GM12891 (cell line): ENCODE results near the gene RBP7.

Source experiments
- PAX5 ChIP-seq: IDR thresholded peaks from 2 replicates; pipeline ENCODE4 v1.6.1; 2011; ENCODE audit warnings: low read length, moderate library complexity, mild to moderate bottlenecking; ENCODE audit not compliant: insufficient read depth, severe bottlenecking
- POLR2A ChIP-seq: IDR thresholded peaks from 2 replicates; pipeline ENCODE4 v1.6.1; 2011; ENCODE audit warnings: low read depth, low read length, control low read depth
- POLR2AphosphoS5 ChIP-seq: IDR thresholded peaks from 2 replicates; pipeline ENCODE4 v1.6.1; 2011; ENCODE audit warnings: low read depth, low read length, control low read depth
- POU2F2 ChIP-seq: IDR thresholded peaks from 2 replicates; pipeline ENCODE4 v1.6.1; 2011; ENCODE audit warnings: low read depth, mild to moderate bottlenecking, control low read depth, low read length, moderate library complexity
- SPI1 ChIP-seq: IDR thresholded peaks from 2 replicates; pipeline ENCODE4 v1.6.1; 2011; ENCODE audit warnings: low read depth, low read length, control low read depth
- TAF1 ChIP-seq: IDR thresholded peaks from 2 replicates; pipeline ENCODE4 v1.6.1; 2011; ENCODE audit warnings: low read depth, low read length, control low read depth

GRCh38 chr1:10019561-10019960, 22.5 kb downstream of the RBP7 start:
- TF ChIP-seq POLR2A, result no peak
- no peak for TF ChIP-seq SPI1
- no peak for TF ChIP-seq PAX5
- TF ChIP-seq POLR2AphosphoS5, result no peak
- no peak for TF ChIP-seq TAF1
- TF ChIP-seq POU2F2, result no peak
